ENCODE measurements around the gene KCNK17. TPM values are rescaled to one million over a fixed set of nuclear protein-coding genes. Genes with fewer than 3 reads are reported as not detected.
A peak's percentile ranks its signal among the peaks of the same experiment; 100 is the strongest.

The KCNK17 gene
- total RNA-seq, 1 donor from 2014 or later: not detected

DNA sequence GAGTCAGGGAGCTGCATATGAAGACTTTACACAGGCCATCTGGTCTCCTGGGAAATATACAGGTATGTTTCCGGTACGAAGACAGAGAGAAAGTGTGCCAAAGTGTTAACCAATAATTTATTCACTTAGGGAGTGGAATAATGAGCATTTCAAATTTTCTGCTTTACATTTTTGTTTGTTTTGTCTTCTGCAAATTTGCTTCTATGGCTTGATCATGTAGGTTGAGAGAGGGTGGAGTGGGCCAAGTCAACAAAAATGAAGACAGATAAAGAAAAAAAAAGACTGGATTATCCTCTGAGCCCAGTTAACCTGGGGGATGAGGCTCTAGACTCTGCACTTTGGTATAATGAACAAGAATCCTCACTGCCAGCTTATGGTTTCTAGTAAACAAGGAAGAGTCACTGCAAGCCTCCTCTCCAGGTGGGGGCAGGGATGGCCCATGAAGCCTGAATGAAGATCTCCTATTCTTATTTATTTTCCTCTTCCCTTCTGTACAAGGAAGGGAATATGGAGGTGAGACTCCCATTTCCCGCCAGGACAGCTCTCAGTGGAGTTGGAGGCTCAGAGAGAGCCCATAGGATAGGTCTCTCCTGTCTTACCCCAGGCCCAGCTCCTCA is 37.7 kb downstream of the KCNK17 start:
- no peak for DNase-seq
- no peak overlapping the region for H3K27ac Mint-ChIP-seq (ENCODE audit: unreplicated experiment)
- H3K9me3 Mint-ChIP-seq (ENCODE audit: unreplicated experiment): peaks cover 6% of the 10 kb centered on the region
- no peaks in the 10 kb centered on the region for H3K36me3 Mint-ChIP-seq (ENCODE audit: unreplicated experiment)
- TF ChIP-seq, protein P1, sequence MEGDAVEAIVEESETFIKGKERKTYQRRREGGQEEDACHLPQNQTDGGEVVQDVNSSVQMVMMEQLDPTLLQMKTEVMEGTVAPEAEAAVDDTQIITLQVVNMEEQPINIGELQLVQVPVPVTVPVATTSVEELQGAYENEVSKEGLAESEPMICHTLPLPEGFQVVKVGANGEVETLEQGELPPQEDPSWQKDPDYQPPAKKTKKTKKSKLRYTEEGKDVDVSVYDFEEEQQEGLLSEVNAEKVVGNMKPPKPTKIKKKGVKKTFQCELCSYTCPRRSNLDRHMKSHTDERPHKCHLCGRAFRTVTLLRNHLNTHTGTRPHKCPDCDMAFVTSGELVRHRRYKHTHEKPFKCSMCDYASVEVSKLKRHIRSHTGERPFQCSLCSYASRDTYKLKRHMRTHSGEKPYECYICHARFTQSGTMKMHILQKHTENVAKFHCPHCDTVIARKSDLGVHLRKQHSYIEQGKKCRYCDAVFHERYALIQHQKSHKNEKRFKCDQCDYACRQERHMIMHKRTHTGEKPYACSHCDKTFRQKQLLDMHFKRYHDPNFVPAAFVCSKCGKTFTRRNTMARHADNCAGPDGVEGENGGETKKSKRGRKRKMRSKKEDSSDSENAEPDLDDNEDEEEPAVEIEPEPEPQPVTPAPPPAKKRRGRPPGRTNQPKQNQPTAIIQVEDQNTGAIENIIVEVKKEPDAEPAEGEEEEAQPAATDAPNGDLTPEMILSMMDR (IDR thresholded peaks at IDR 0.05; ENCODE audit: partially characterized antibody, unreplicated experiment): no peak
- H3K27me3 Mint-ChIP-seq (ENCODE audit: unreplicated experiment): peaks cover 1% of the 10 kb centered on the region
- no peak overlapping the region for H3K4me3 Mint-ChIP-seq (ENCODE audit: unreplicated experiment)
- no peaks in the 10 kb centered on the region for H3K4me1 Mint-ChIP-seq (ENCODE audit: low read depth, unreplicated experiment)

DNA sequence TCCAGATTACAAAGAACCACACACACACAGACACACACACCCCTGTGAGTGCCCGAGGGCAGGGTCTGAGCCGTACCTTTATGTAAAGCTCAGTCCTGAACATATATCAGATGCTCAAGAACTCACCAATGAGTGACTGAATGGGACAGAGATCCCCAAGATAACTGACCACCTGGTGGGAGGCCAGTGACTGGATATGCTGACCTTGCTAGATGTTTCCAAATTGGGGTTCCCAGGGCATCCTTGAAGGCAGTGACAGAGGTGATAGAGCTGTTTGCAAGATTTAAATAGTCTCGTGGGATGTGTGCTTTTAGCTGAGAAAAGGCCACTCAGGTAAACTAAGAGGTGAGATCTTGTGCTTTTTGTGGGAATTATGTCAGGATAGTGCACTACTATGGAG is 39.3 kb downstream of the KCNK17 start:
- no peak for DNase-seq
- Mint-ChIP-seq H3K4me1 (ENCODE audit: low read depth, unreplicated experiment) (no peaks in the 10 kb centered on the region), H3K27ac (ENCODE audit: unreplicated experiment) (no peak overlapping the region), H3K4me3 (ENCODE audit: unreplicated experiment) (no peak overlapping the region), H3K36me3 (ENCODE audit: unreplicated experiment) (peaks cover 5% of the 10 kb centered on the region), H3K9me3 (ENCODE audit: unreplicated experiment) (peaks cover 4% of the 10 kb centered on the region), H3K27me3 (ENCODE audit: unreplicated experiment) (peaks cover 1% of the 10 kb centered on the region)
- TF ChIP-seq, protein P1 (IDR thresholded peaks at IDR 0.05; ENCODE audit: partially characterized antibody, unreplicated experiment): no peak

DNA sequence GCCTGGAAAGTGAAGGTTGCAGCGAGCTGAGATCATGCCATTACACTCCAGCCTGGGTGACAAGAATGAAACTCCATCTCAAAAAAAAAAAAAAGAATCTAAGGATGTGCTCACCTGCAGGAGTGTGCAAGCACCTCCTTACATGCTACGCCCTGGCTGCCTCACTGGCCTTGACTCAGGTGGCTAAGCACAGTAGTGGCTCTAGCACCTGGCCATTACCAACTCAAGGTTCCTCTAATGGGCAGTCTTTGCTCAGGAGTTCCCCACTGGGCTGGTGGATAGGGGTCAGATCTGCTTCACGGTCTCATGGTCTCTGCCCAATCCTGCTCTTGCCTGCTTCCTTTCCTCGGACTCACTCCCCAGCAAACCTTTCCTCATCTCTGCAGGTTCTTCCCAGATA is 39.7 kb downstream of the KCNK17 start:
- Mint-ChIP-seq H3K36me3 (ENCODE audit: unreplicated experiment) (peaks cover 5% of the 10 kb centered on the region), H3K4me3 (ENCODE audit: unreplicated experiment) (no peak overlapping the region), H3K27me3 (ENCODE audit: unreplicated experiment) (peaks cover 1% of the 10 kb centered on the region), H3K27ac (ENCODE audit: unreplicated experiment) (no peak overlapping the region), H3K4me1 (ENCODE audit: low read depth, unreplicated experiment) (no peaks in the 10 kb centered on the region), H3K9me3 (ENCODE audit: unreplicated experiment) (peaks cover 4% of the 10 kb centered on the region)
- TF ChIP-seq, protein P1 (IDR thresholded peaks at IDR 0.05; ENCODE audit: partially characterized antibody, unreplicated experiment): no peak
- no peak for DNase-seq

DNA sequence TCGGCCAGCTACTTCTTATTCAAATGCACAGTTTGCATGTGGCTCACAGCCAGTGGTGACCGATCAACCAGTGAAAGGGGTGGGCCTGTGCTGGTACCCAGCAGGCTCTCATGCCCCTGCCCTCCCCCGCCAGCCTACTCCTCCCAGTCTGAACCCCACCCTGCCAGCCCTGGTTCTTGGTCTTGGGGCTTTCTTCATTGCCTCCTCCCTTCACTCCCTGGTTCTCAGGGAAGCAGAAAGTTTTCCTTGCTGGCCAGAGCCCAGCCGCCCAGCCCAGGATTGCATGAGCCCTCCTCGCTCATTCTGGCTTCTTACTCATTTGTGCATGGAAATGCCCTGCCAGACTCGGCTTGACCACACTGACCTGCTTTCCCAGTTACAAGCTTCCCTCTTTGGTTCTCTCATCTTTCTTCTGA is 40.8 kb downstream of the KCNK17 start:
- TF ChIP-seq, protein P1 (IDR thresholded peaks at IDR 0.05; ENCODE audit: partially characterized antibody, unreplicated experiment): no peak
- Mint-ChIP-seq H3K4me3 (ENCODE audit: unreplicated experiment) (no peak overlapping the region), H3K27ac (ENCODE audit: unreplicated experiment) (no peak overlapping the region), H3K36me3 (ENCODE audit: unreplicated experiment) (peaks cover 5% of the 10 kb centered on the region), H3K27me3 (ENCODE audit: unreplicated experiment) (peaks cover 1% of the 10 kb centered on the region), H3K9me3 (ENCODE audit: unreplicated experiment) (peaks cover 7% of the 10 kb centered on the region), H3K4me1 (ENCODE audit: low read depth, unreplicated experiment) (no peaks in the 10 kb centered on the region)
- DNase-seq: no peak

DNA sequence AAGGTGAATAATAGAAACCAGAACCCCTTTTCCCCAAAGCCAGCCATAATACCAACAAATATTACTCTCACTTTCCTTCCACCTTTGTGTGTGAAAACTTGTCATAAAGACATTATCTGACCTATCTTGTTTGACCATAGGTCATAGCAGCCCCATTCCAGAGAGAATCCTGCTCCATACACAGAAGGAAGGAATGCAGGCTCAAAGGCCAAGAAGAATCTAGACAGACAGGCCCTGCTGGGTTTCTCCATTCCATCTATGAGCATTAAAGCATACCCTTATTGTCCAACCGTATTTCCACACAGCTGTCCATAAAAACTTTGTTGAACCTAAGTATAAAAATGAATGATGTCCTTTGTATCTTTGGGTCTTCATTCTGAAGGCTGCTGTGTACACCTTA is 44.3 kb downstream of the KCNK17 start:
- H3K36me3 Mint-ChIP-seq (ENCODE audit: unreplicated experiment): peaks cover 5% of the 10 kb centered on the region
- no peak for DNase-seq
- H3K4me1 Mint-ChIP-seq (ENCODE audit: low read depth, unreplicated experiment): no peaks in the 10 kb centered on the region
- H3K4me3 Mint-ChIP-seq (ENCODE audit: unreplicated experiment): no peak overlapping the region
- H3K9me3 Mint-ChIP-seq (ENCODE audit: unreplicated experiment): peaks cover 3% of the 10 kb centered on the region
- H3K27ac Mint-ChIP-seq (ENCODE audit: unreplicated experiment): peak overlapping the region; percentile 3
- TF ChIP-seq, protein P1 (IDR thresholded peaks at IDR 0.05; ENCODE audit: partially characterized antibody, unreplicated experiment): no peak
- peaks cover 1% of the 10 kb centered on the region for H3K27me3 Mint-ChIP-seq (ENCODE audit: unreplicated experiment)

Data from glutamatergic neuron (in vitro differentiated cells).